HEK293T (cell line): ENCODE measurements around the gene DCAF15.

Experiments used
- BHLHE40 ChIP-seq: fragments of 450-650 bp; IDR thresholded peaks from 2 replicates; pipeline ENCODE4 v1.6.1; 2016; ENCODE audit warnings: mild to moderate bottlenecking, moderate library complexity, borderline replicate concordance
- CTBP1 ChIP-seq: fragments of 450-650 bp; IDR thresholded peaks from 2 replicates; pipeline ENCODE4 v1.6.1; 2016; ENCODE audit warnings: borderline replicate concordance
- ELF4 ChIP-seq: fragments of 450-650 bp; IDR thresholded peaks from 2 replicates; pipeline ENCODE4 v1.6.1; 2017; ENCODE audit warnings: antibody characterized with exemption
- FOXA1 ChIP-seq: fragments of 450-650 bp; IDR thresholded peaks from 2 replicates; pipeline ENCODE4 v1.6.1; 2016; ENCODE audit warnings: mild to moderate bottlenecking
- FOXK2 ChIP-seq: fragments of 450-650 bp; IDR thresholded peaks from 2 replicates; pipeline ENCODE4 v1.6.1; 2016; ENCODE audit warnings: mild to moderate bottlenecking
- FOXM1 ChIP-seq: fragments of 450-650 bp; IDR thresholded peaks from 2 replicates; pipeline ENCODE4 v1.6.1; 2017; ENCODE audit warnings: mild to moderate bottlenecking, borderline replicate concordance
- LEF1 ChIP-seq: fragments of 450-650 bp; IDR thresholded peaks from 2 replicates; pipeline ENCODE4 v1.6.1; 2017; ENCODE audit warnings: mild to moderate bottlenecking, borderline replicate concordance
- NFRKB ChIP-seq: fragments of 450-650 bp; IDR thresholded peaks from 2 replicates; pipeline ENCODE4 v1.6.1; 2016; ENCODE audit warnings: mild to moderate bottlenecking, moderate library complexity
- PKNOX1 ChIP-seq: fragments of 450-650 bp; IDR thresholded peaks from 2 replicates; pipeline ENCODE4 v1.6.1; 2016
- SP1 ChIP-seq: fragments of 450-650 bp; IDR thresholded peaks from 2 replicates; pipeline ENCODE4 v1.6.1; 2017
- SUZ12 ChIP-seq: fragments of 450-650 bp; IDR thresholded peaks from 2 replicates; pipeline ENCODE4 v1.6.1; 2016; ENCODE audit warnings: mild to moderate bottlenecking
- TARDBP ChIP-seq: fragments of 450-650 bp; IDR thresholded peaks from 2 replicates; pipeline ENCODE4 v1.6.1; 2016
- ZNF384 ChIP-seq: fragments of 450-650 bp; IDR thresholded peaks from 2 replicates; pipeline ENCODE4 v1.6.1; 2016

- TF ChIP-seq FOXK2, result no peak
- no peak for TF ChIP-seq SP1
- no peak for TF ChIP-seq PKNOX1
- no peak for TF ChIP-seq TARDBP
- TF ChIP-seq BHLHE40, result no peak
- TF ChIP-seq FOXA1, result no peak
- no peak for TF ChIP-seq ELF4
- no peak for TF ChIP-seq FOXM1
- no peak for TF ChIP-seq ZNF384
- no peak for TF ChIP-seq SUZ12
- TF ChIP-seq NFRKB, result no peak
- TF ChIP-seq CTBP1, result no peak
- no peak for TF ChIP-seq LEF1
Measured at GRCh38 chr19:13958043-13958442, 5.7 kb downstream of the DCAF15 start.
